ENCODE data around the gene NFXL1.

- TF ChIP-seq, protein P1, sequence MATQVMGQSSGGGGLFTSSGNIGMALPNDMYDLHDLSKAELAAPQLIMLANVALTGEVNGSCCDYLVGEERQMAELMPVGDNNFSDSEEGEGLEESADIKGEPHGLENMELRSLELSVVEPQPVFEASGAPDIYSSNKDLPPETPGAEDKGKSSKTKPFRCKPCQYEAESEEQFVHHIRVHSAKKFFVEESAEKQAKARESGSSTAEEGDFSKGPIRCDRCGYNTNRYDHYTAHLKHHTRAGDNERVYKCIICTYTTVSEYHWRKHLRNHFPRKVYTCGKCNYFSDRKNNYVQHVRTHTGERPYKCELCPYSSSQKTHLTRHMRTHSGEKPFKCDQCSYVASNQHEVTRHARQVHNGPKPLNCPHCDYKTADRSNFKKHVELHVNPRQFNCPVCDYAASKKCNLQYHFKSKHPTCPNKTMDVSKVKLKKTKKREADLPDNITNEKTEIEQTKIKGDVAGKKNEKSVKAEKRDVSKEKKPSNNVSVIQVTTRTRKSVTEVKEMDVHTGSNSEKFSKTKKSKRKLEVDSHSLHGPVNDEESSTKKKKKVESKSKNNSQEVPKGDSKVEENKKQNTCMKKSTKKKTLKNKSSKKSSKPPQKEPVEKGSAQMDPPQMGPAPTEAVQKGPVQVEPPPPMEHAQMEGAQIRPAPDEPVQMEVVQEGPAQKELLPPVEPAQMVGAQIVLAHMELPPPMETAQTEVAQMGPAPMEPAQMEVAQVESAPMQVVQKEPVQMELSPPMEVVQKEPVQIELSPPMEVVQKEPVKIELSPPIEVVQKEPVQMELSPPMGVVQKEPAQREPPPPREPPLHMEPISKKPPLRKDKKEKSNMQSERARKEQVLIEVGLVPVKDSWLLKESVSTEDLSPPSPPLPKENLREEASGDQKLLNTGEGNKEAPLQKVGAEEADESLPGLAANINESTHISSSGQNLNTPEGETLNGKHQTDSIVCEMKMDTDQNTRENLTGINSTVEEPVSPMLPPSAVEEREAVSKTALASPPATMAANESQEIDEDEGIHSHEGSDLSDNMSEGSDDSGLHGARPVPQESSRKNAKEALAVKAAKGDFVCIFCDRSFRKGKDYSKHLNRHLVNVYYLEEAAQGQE (IDR thresholded peaks at IDR 0.05; ENCODE audit: insufficient read depth in 1 of 2, low read depth in 2 of 2, low read length in 2 of 2): no peak
- no peak for TF ChIP-seq POLR2AphosphoS5 (IDR thresholded peaks at IDR 0.05; ENCODE audit: low read depth, low read length)
Measured at GRCh38 chr4:47858006-47858405, 56.4 kb downstream of the NFXL1 start.

Measured in PFSK-1 (cell line).